Neutrophil (primary cell): ENCODE measurements around the gene EYA2.

Experiments
- H3K27ac ChIP-seq: fragments of 200-600 bp; sonication (generic); 2 replicates; pipeline ENCODE4 v1.5.1; 2016; ENCODE audit warnings: mild to moderate bottlenecking, moderate library complexity
- H3K27me3 ChIP-seq: fragments of 200-600 bp; sonication (generic); 2 replicates; pipeline ENCODE4 v1.6.0; 2016; ENCODE audit warnings: mild to moderate bottlenecking
- H3K36me3 ChIP-seq: fragments of 200-600 bp; sonication (generic); 2 replicates; pipeline ENCODE4 v1.5.1; 2017
- H3K4me1 ChIP-seq, 2 experiments: fragments of 200-600 bp in 1 of 2; sonication (generic) in 1 of 2; 1 replicate in 1 of 2; 2 replicates in 1 of 2; pipeline versions ENCODE4 v1.5.1 to v1.6.1; 2013 to 2016; ENCODE audit warnings: low read depth in 1 of 2, low read length in 1 of 2, mild to moderate bottlenecking in 1 of 2, moderate library complexity in 1 of 2; ENCODE audit not compliant: control insufficient read depth in 1 of 2, insufficient read depth in 1 of 2
- H3K4me3 ChIP-seq, 2 experiments: fragments of 200-600 bp in 1 of 2; sonication (generic) in 1 of 2; 1 replicate in 1 of 2; 2 replicates in 1 of 2; pipeline ENCODE4 v1.5.1; 2013 to 2016; ENCODE audit warnings: low read depth in 1 of 2, low read length in 1 of 2, mild to moderate bottlenecking in 1 of 2, moderate library complexity in 1 of 2
- H3K9me3 ChIP-seq: fragments of 200-600 bp; sonication (generic); 2 replicates; pipeline ENCODE4 v1.5.1; 2016
- CTCF ChIP-seq: fragments of 200-600 bp; sonication (generic); IDR thresholded peaks from 2 replicates; pipeline ENCODE4 v1.5.1; 2016; ENCODE audit warnings: antibody characterized with exemption

EYA2 gene

DNA sequence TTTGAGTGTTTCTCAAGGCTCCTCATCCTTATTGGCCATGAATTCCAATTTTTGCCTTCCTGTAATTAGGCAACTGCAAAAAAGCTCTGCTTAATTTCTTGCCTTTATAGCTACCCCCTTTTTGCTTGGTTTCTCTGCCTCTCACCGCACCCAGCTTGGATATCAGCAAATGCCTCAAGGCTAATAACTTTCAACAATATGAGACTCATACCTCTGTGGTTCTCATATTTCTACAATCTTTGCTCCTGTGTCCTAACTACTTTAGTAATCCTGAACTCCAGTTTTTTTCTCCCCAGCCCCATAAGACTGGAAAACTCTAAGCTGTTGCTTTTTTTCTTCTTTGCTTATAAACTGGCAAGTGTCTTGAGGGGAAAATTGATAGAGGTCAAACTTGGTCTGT, 88.8 kb downstream of the EYA2 start:
- H3K9me3 ChIP-seq, result no peaks in the 10 kb centered on the region
- H3K4me3 ChIP-seq, result no peak overlapping the region
- H3K27me3 ChIP-seq, result peaks cover 34% of the 10 kb centered on the region
- H3K27ac ChIP-seq, result no peak overlapping the region
- no peak for TF ChIP-seq CTCF
- H3K36me3 ChIP-seq, result no peaks in the 10 kb centered on the region
- H3K4me1 ChIP-seq, result no peaks in the 10 kb centered on the region

GRCh38 chr20:46984405-46984804, 89.8 kb downstream of the EYA2 start:
- Histone ChIP-seq H3K27me3 (peaks cover 24% of the 10 kb centered on the region), H3K27ac (no peak overlapping the region), H3K9me3 (no peaks in the 10 kb centered on the region), H3K4me1 (no peaks in the 10 kb centered on the region), H3K4me3 (no peak overlapping the region), H3K36me3 (no peaks in the 10 kb centered on the region)
- no peak for TF ChIP-seq CTCF

DNA sequence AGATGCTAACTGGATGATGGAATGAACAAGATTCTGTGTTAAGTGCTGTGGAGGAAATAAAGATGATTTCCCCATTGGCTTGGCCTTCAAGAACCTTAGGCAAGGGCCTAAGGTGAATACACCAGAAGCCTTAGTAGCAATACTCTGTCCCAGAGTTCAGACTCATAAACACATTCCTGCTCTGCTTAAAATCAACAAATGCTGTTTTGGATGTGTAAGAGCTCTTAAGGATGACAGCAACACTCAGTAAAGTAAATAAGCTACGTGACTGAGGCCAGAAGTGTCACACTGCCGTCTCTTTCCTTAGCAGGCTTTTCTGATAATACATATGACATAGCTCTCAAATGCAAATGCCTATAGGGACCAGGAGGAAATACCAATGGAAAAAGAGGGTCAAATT, 90.6 kb downstream of the EYA2 start:
- H3K4me1 ChIP-seq, result no peaks in the 10 kb centered on the region
- no peak overlapping the region for H3K27ac ChIP-seq
- H3K9me3 ChIP-seq, result no peaks in the 10 kb centered on the region
- peaks cover 16% of the 10 kb centered on the region for H3K27me3 ChIP-seq
- TF ChIP-seq CTCF, result no peak
- no peak overlapping the region for H3K4me3 ChIP-seq
- no peaks in the 10 kb centered on the region for H3K36me3 ChIP-seq

DNA sequence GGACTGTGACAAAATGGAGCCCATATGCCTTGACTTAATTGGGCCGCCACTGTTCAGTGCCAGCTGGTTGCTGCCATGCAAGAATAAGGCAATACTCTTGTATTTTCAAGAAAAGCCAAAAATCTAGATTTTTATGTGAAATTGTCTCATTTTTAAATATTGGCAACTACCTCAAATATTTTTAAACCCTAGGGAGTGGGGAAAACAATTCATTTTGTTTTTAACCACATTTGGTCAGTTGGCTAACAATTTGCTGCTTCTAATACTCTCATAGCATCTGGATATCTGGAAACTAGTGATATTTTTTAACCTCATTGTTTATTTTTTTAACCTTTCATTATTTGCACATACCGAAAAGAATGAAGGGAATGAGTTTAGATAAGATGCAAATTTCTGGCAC, 91.0 kb downstream of the EYA2 start:
- Histone ChIP-seq H3K4me3 (no peak overlapping the region), H3K36me3 (no peaks in the 10 kb centered on the region), H3K4me1 (no peaks in the 10 kb centered on the region), H3K27ac (no peak overlapping the region), H3K9me3 (no peaks in the 10 kb centered on the region), H3K27me3 (peaks cover 12% of the 10 kb centered on the region)
- TF ChIP-seq CTCF, result no peak

DNA sequence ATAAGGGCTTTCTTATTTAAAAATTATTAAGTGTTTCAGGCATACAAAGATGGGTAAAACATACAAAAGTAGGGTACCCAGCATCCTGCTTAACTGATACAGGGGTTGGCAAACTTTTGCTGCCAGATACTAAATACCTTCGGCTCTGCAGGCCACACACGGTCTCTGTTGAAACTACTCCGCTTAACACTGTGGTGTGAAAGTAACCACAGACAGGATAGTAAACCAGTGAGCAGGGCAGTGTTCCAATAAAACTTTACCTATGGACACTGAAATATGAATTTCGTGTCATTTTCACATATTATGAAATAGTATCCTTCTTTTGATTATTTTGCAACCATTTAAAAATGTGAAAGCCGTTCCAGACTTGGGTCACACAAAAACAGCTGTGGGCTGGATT, 92.4 kb downstream of the EYA2 start:
- Histone ChIP-seq H3K27me3 (peaks cover 5% of the 10 kb centered on the region), H3K9me3 (no peaks in the 10 kb centered on the region), H3K27ac (no peak overlapping the region), H3K4me1 (no peaks in the 10 kb centered on the region), H3K4me3 (no peak overlapping the region), H3K36me3 (no peaks in the 10 kb centered on the region)
- no peak for TF ChIP-seq CTCF

- Histone ChIP-seq H3K4me1 (no peaks in the 10 kb centered on the region), H3K36me3 (no peaks in the 10 kb centered on the region), H3K27me3 (peaks cover 29% of the 10 kb centered on the region), H3K9me3 (no peaks in the 10 kb centered on the region), H3K4me3 (no peak overlapping the region), H3K27ac (no peak overlapping the region)
- TF ChIP-seq CTCF, result no peak
Measured at GRCh38 chr20:46990017-46990595, 95.5 kb downstream of the EYA2 start.
